Sigmoid colon (tissue), 7 donors: ENCODE results near the gene CCDC63. TPM values are rescaled to one million over a fixed set of nuclear protein-coding genes. Genes with fewer than 3 reads are reported as not detected.
A peak's percentile ranks its signal among the peaks of the same experiment; 100 is the strongest.

Experiments used
- DNase-seq: peaks from one replicate; pipeline ENCODE4 v3.0.0-alpha.2; 2019
- H3K27ac ChIP-seq, 4 donors: fragments of 200-600 bp; sonication (generic); one replicate each; pipeline ENCODE4 v1.5.1; 2016 to 2019; ENCODE audit warnings: mild to moderate bottlenecking in 1 of 4
- H3K27me3 ChIP-seq, 3 donors: fragments of 200-600 bp; sonication (generic); one replicate each; pipeline ENCODE4 v1.5.1; 2019; ENCODE audit warnings: mild to moderate bottlenecking in 1 of 3
- H3K36me3 ChIP-seq, 4 donors: fragments of 200-600 bp; sonication (generic); one replicate each; pipeline ENCODE4 v1.5.1; 2016 to 2019
- H3K4me1 ChIP-seq, 4 donors: fragments of 200-600 bp; sonication (generic); one replicate each; pipeline ENCODE4 v1.5.1; 2017 to 2019
- H3K4me3 ChIP-seq, 4 donors: fragments of 200-600 bp; sonication (generic); one replicate each; pipeline ENCODE4 v1.5.1; 2017 to 2019; ENCODE audit warnings: mild to moderate bottlenecking in 2 of 4, moderate library complexity in 1 of 4
- H3K9me3 ChIP-seq, 4 donors: fragments of 200-600 bp in 3 of 4; sonication (generic) in 3 of 4; one replicate each; pipeline versions ENCODE4 v1.5.1 to v1.6.1; 2013 to 2019
- EP300 ChIP-seq, 4 donors: sonication (generic); formaldehyde crosslinking; IDR thresholded peaks; one replicate each; pipeline ENCODE4 v1.6.1; 2017; ENCODE audit warnings: antibody characterized with exemption in 4 of 4
- POLR2A ChIP-seq, 2 donors: fragments of 450-650 bp; IDR thresholded peaks; one replicate each; pipeline ENCODE4 v1.6.1; 2016; ENCODE audit warnings: antibody characterized with exemption in 2 of 2, mild to moderate bottlenecking in 2 of 2, moderate library complexity in 2 of 2
- POLR2AphosphoS5 ChIP-seq, 4 donors: sonication (generic); formaldehyde crosslinking; IDR thresholded peaks; one replicate each; pipeline ENCODE4 v1.6.1; 2017; ENCODE audit warnings: antibody characterized with exemption in 4 of 4
- WGBS, 2 donors: extraction: QIAGEN DNeasy Blood & Tissue Kit; methylation state at CpG; one replicate each; pipeline ENCODE4 v1.1.7; 2013; 5-methylcytosine and 5-hydroxymethylcytosine counted together
- intact Hi-C: fragments of 100-400 bp; cut with DNase I; formaldehyde crosslinking; loops from one replicate; pipeline ENCODE4 v1.15.1; 2023
- polyA plus RNA-seq, 3 donors: library from polyadenylated mRNA; stranded (reverse); fragments of 200-250 nt; gene quantifications; one replicate each; pipeline ENCODE4 v1.2.3, GENCODE V29; 2013
- total RNA-seq, 4 donors: library from RNA; depleted of rRNA; stranded (reverse); fragments of >200 nt; gene quantifications; one replicate each; pipeline ENCODE4 v1.1.0, GENCODE V29; 2016
- TF ChIP-seq, protein P1 (sequence below), 4 experiments: fragments of 450-650 bp in 3 of 4; fragments of 200-600 bp in 1 of 4; IDR thresholded peaks; one replicate each; pipeline ENCODE4 v1.5.1; 2016 to 2019; ENCODE audit warnings: antibody characterized with exemption in 4 of 4, mild to moderate bottlenecking in 3 of 4, moderate library complexity in 2 of 4
- donor health status: healthy with polysubstance abuse.
- donor health status: Bipolar disorder and iron deficiency.
- donor health status: healthy.

Gene CCDC63
- total and polyA plus RNA-seq, 7 donors, result not detected

DNA sequence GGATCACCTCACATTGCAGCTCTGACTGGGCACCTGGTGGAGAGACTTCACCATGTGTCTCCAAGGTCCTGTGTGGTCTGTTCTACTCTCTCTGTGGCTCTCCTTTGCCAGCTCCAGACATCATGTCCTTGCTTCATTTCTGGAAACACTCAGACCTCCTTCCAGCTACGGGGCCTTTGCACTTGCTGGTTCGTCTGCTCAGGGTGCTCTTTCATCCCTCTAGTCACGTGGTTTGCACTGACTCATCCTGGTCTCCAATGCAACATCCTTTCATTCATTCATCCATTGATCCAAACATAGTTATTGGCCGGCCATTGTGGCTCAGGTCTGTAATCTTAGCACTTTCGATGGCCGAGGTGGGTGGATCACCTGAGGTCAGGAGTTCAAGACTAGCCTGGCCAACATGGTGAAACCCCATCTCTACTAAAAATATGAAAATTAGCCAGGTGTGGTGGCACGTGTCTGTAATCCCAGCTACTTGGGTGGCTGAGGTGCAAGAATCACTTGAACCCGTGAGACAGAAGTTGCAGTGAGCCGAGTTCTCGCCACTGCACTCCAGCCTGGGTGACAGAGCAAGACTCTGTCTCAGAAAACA lies 23.9 kb upstream of the CCDC63 start:
- intact Hi-C loops, result loop anchor here (10.0 kb wide), 2 partner anchors 208 to 368 kb away; partner anchors contain the start of genes ARPC3 and TCTN1
- TF ChIP-seq POLR2AphosphoS5 (IDR thresholded peaks at IDR 0.05), result no peak
- no peak for TF ChIP-seq EP300 (IDR thresholded peaks at IDR 0.05)
- TF ChIP-seq, protein P1, sequence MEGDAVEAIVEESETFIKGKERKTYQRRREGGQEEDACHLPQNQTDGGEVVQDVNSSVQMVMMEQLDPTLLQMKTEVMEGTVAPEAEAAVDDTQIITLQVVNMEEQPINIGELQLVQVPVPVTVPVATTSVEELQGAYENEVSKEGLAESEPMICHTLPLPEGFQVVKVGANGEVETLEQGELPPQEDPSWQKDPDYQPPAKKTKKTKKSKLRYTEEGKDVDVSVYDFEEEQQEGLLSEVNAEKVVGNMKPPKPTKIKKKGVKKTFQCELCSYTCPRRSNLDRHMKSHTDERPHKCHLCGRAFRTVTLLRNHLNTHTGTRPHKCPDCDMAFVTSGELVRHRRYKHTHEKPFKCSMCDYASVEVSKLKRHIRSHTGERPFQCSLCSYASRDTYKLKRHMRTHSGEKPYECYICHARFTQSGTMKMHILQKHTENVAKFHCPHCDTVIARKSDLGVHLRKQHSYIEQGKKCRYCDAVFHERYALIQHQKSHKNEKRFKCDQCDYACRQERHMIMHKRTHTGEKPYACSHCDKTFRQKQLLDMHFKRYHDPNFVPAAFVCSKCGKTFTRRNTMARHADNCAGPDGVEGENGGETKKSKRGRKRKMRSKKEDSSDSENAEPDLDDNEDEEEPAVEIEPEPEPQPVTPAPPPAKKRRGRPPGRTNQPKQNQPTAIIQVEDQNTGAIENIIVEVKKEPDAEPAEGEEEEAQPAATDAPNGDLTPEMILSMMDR (IDR thresholded peaks at IDR 0.05), result no peak
- no peak for TF ChIP-seq POLR2A (IDR thresholded peaks at IDR 0.05)
- no peak overlapping the region for H3K4me3 ChIP-seq
- H3K27me3 ChIP-seq, result no peaks in the 10 kb centered on the region
- no peak overlapping the region for H3K27ac ChIP-seq
- no peaks in the 10 kb centered on the region for H3K9me3 ChIP-seq
- no peaks in the 10 kb centered on the region for H3K4me1 ChIP-seq
- no peak for DNase-seq
- 87 to 90% methylated on average over 10 of the region's 10 CpGs for WGBS, 2 donors
- no peaks in the 10 kb centered on the region for H3K36me3 ChIP-seq

DNA sequence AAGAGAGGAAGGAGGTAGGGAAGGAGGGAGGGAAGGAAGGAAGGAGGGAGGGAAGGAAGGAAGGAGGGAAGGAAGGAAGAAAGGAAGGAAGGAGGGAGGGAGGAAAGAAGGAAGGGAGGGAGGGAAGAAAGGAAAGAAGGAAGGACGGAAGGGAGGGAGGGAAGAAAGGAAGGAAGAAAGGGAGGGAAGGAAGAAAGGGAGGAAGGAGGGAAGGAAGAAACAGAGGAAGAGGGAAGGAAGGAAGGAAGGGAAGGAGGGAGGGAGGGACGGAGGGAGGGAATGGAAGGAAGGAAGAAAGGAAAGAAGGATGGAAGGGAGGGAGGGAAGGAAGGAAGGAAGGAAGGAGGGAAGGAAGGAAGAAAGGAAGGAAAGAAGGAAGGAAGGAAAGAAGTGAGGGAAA lies 22.4 kb upstream of the CCDC63 start:
- H3K4me1 ChIP-seq, result no peaks in the 10 kb centered on the region
- H3K4me3 ChIP-seq, result no peak overlapping the region
- H3K36me3 ChIP-seq, result no peaks in the 10 kb centered on the region
- H3K27me3 ChIP-seq, result no peaks in the 10 kb centered on the region
- DNase-seq, result no peak
- TF ChIP-seq EP300 (IDR thresholded peaks at IDR 0.05) (no peak), POLR2A (IDR thresholded peaks at IDR 0.05) (no peak), POLR2AphosphoS5 (IDR thresholded peaks at IDR 0.05) (no peak)
- TF ChIP-seq, protein P1 (IDR thresholded peaks at IDR 0.05), result no peak
- intact Hi-C loops, result loop anchor here (10.0 kb wide), 2 partner anchors 210 to 370 kb away; partner anchors contain the start of genes ARPC3 and TCTN1
- no peaks in the 10 kb centered on the region for H3K9me3 ChIP-seq
- WGBS, 2 donors, result 88 to 91% methylated on average over 2 of the region's 2 CpGs
- H3K27ac ChIP-seq, result no peak overlapping the region

DNA sequence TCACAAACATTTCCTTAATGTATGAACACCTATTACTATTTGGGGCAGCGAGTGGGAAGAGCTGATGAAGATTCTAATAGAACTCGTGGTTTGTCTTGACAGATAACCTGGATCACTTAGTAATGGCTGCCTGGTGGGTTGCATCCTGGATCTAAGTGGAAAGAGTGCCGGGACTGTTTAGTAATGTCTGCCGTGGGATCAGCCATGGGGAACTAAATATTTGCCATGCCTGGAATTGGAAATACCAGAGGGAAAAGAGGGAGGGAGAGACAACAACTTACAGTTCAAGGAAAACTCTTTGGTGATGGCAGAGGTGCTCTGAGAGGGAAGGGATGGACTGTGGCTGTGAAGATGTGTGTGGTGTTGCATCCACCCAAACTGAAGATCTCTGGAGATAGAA lies 21.3 kb upstream of the CCDC63 start:
- Histone ChIP-seq H3K9me3 (no peaks in the 10 kb centered on the region), H3K36me3 (no peaks in the 10 kb centered on the region), H3K4me3 (no peak overlapping the region), H3K27me3 (no peaks in the 10 kb centered on the region), H3K27ac (no peak overlapping the region), H3K4me1 (no peaks in the 10 kb centered on the region)
- no peak for DNase-seq
- 84 to 89% methylated on average over 4 of the region's 4 CpGs for WGBS, 2 donors
- intact Hi-C loops, result loop anchor here (5.0 to 10.0 kb wide), 3 partner anchors 83 to 371 kb away; partner anchors contain the start of genes ARPC3, PPP1CC and TCTN1
- TF ChIP-seq EP300 (IDR thresholded peaks at IDR 0.05), result no peak
- no peak for TF ChIP-seq POLR2AphosphoS5 (IDR thresholded peaks at IDR 0.05)
- no peak for TF ChIP-seq POLR2A (IDR thresholded peaks at IDR 0.05)
- TF ChIP-seq, protein P1 (IDR thresholded peaks at IDR 0.05), result no peak

DNA sequence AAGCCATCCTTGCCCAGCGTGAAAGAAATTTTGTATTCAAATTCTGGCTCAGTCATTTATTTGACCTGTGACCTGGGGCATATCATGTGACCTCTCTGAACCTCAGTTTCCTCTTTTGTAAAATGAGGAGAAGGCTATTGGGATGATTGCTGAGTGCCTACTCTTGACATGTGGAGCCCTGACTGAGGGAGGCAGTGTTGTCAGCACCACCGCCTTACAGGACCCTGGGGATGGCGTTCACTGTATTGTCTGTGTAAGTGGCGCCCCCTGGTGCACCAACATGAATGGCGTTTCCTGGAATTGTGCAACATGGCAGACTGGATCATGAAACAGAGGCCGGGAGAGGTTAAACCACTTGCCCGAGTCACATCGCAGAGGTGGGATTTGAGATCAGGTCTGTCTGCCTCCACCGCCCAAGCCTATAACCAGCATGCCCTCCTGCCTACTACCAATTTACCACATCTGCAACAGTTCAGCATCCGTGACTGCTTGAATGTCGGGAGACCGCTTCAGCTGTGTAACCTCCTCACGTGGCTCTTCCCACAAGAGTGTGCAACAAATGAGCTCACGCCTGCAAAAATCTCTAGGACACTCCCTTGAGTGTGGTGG lies 20.1 kb upstream of the CCDC63 start:
- DNase-seq, result peak; percentile 90
- Histone ChIP-seq H3K27me3 (no peaks in the 10 kb centered on the region), H3K4me1 (no peaks in the 10 kb centered on the region), H3K9me3 (no peaks in the 10 kb centered on the region), H3K27ac (no peak overlapping the region), H3K4me3 (peak overlapping the region in 1 of 4 donors; percentile 10), H3K36me3 (no peaks in the 10 kb centered on the region)
- 19 to 31% methylated on average over 14 of the region's 14 CpGs for WGBS, 2 donors
- intact Hi-C loops, result loop anchor here (5.0 to 10.0 kb wide), 3 partner anchors 84 to 372 kb away; partner anchors contain the start of genes ARPC3, PPP1CC and TCTN1
- TF ChIP-seq EP300 (IDR thresholded peaks at IDR 0.05) (no peak), POLR2A (IDR thresholded peaks at IDR 0.05) (no peak), POLR2AphosphoS5 (IDR thresholded peaks at IDR 0.05) (no peak)
- TF ChIP-seq, protein P1 (IDR thresholded peaks at IDR 0.05), result peak; percentile 67 to 83 (median 74)
